NT2/D1 (cell line): ENCODE measurements around the gene PLPP1.

Source experiments
- YY1 ChIP-seq: IDR thresholded peaks from 2 replicates; pipeline ENCODE4 v1.6.1; 2011; ENCODE audit not compliant: insufficient read length, insufficient read depth
- ZNF274 ChIP-seq: IDR thresholded peaks from 2 replicates; pipeline ENCODE4 v1.6.1; 2011; ENCODE audit warnings: mild to moderate bottlenecking, low read depth, low read length

DNA sequence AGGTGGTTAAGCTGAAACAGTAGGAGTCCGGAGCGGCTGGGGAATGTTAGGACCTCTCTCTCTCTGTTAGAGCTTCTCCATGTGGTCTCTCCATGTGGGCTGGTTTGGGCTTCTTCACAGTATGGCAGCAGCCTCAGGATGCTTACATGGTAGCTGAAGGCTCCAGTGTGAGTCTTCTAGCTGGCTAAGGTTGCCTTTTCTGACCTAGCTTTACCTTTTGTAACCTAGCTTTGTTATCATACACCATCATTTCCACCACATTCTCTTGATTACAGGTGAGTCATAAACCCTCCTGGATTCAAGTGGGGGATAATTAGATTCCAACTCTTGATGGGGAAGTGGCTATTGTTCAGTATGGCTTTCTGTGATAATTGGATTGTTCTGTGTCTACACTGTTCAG lies 128.5 kb downstream of the PLPP1 start:
- TF ChIP-seq ZNF274, result no peak
- no peak for TF ChIP-seq YY1
